Endothelial cell of umbilical vein (primary cell): ENCODE data around the gene PPIA. TPM values are rescaled to one million over a fixed set of nuclear protein-coding genes. Genes with fewer than 3 reads are reported as not detected.

Source experiments
- BruUV-seq: library from RNA; stranded (reverse); fragments of 400-500 nt; replicated peaks from 2 replicates; lab custom pipeline; 2021; lab: Mats Ljungman, UMichigan
- CTCF ChIA-PET: fragments of 300-600, 350-600 bp; sonication (Branson Sonifier 250); formaldehyde crosslinking; loops from one replicate; lab custom pipeline; 2021; ENCODE audit warnings: antibody characterized with exemption, inconsistent platforms; lab: Charles Lee
- POLR2A ChIA-PET: fragments of 300-600, 350-600 bp; sonication (Branson Sonifier 250); formaldehyde crosslinking; loops from one replicate; lab custom pipeline; 2021; ENCODE audit warnings: antibody characterized with exemption, inconsistent platforms; lab: Charles Lee
- DNase-seq: peaks from one replicate; pipeline ENCODE4 v3.0.0-alpha.2; 2011; ENCODE audit warnings: low read depth, low spot score
- FAIRE-seq: peaks from 2 replicates; lab custom pipeline; 2011; peaks lifted over from hg19 to GRCh38; lab: Jason Lieb, UNC
- H2AFZ ChIP-seq: 2 replicates; pipeline ENCODE4 v1.6.0; 2012; ENCODE audit warnings: low read depth, low read length, control low read depth, inconsistent platforms
- H3K27ac ChIP-seq: 2 replicates; pipeline ENCODE4 v1.5.1; 2011; ENCODE audit warnings: low read depth, mild to moderate bottlenecking, control low read depth, low read length, moderate library complexity; ENCODE audit not compliant: insufficient read depth
- H3K27me3 ChIP-seq, 2 experiments: 2 replicates each; pipeline versions ENCODE4 v1.6.0 to v1.6.1; 2011; ENCODE audit warnings: low read length in 2 of 2, mixed read lengths in 1 of 2; ENCODE audit not compliant: control insufficient read depth in 2 of 2, insufficient read depth in 2 of 2
- H3K36me3 ChIP-seq, 2 experiments: 2 replicates in 1 of 2; 3 replicates in 1 of 2; pipeline ENCODE4 v1.5.1; 2011; ENCODE audit warnings: low read length in 2 of 2, mild to moderate bottlenecking in 1 of 2, moderate library complexity in 1 of 2; ENCODE audit not compliant: control insufficient read depth in 2 of 2, insufficient read depth in 2 of 2; ENCODE audit errors: extremely low read depth in 1 of 2
- H3K4me1 ChIP-seq: 3 replicates; pipeline ENCODE4 v1.5.1; 2011; ENCODE audit warnings: mild to moderate bottlenecking, low read length; ENCODE audit not compliant: control insufficient read depth, insufficient read depth; ENCODE audit errors: extremely low read depth
- H3K4me2 ChIP-seq: 2 replicates; pipeline ENCODE4 v1.6.1; 2011; ENCODE audit warnings: low read length, control low read depth, mixed read lengths; ENCODE audit not compliant: insufficient read depth
- H3K4me3 ChIP-seq, 3 experiments: fragments of 200-600 bp in 1 of 3; sonication (generic), shearing (Covaris generic) in 1 of 3; replicated peaks in 1 of 3; 2 replicates each; pipeline ENCODE4 v1.5.1; 2011 to 2016; ENCODE audit warnings: control low read depth in 3 of 3, low read length in 3 of 3, mild to moderate bottlenecking in 2 of 3, inconsistent platforms in 1 of 3, low read depth in 1 of 3, moderate library complexity in 1 of 3; ENCODE audit not compliant: insufficient read depth in 1 of 3
- H3K79me2 ChIP-seq: 2 replicates; pipeline ENCODE4 v1.6.0; 2012; ENCODE audit warnings: low read length, inconsistent platforms; ENCODE audit not compliant: control insufficient read depth, insufficient read depth
- H3K9ac ChIP-seq: replicated peaks from 2 replicates; pipeline ENCODE3; 2011; ENCODE audit warnings: low read length, control low read depth; ENCODE audit not compliant: insufficient read depth; ENCODE audit errors: extremely low read depth
- H3K9me1 ChIP-seq: replicated peaks from 3 replicates; pipeline ENCODE4 v1.6.0; 2011; ENCODE audit warnings: mild to moderate bottlenecking, low read length; ENCODE audit not compliant: control insufficient read depth, insufficient read depth; ENCODE audit errors: extremely low read depth
- H3K9me3 ChIP-seq: replicated peaks from 2 replicates; pipeline ENCODE4 v1.5.1; 2012; ENCODE audit warnings: low read length, inconsistent platforms; ENCODE audit not compliant: control insufficient read depth, insufficient read depth
- H4K20me1 ChIP-seq: replicated peaks from 2 replicates; pipeline ENCODE3; 2011; ENCODE audit warnings: mild to moderate bottlenecking, low read length; ENCODE audit not compliant: control insufficient read depth, insufficient read depth; ENCODE audit errors: extremely low read depth
- EZH2 ChIP-seq: IDR thresholded peaks from 2 replicates; pipeline ENCODE4 v1.6.1; 2012; ENCODE audit warnings: borderline replicate concordance, low read depth, mild to moderate bottlenecking, moderate library complexity, low read length, inconsistent platforms; ENCODE audit not compliant: severe bottlenecking
- FOS ChIP-seq: IDR thresholded peaks from 2 replicates; pipeline ENCODE4 v1.6.1; 2011; ENCODE audit warnings: mild to moderate bottlenecking, low read length, moderate library complexity, borderline replicate concordance; ENCODE audit not compliant: insufficient read depth
- GATA2 ChIP-seq: IDR thresholded peaks from 2 replicates; pipeline ENCODE4 v1.7.0; 2011; ENCODE audit warnings: low read depth, mild to moderate bottlenecking, moderate library complexity, mixed read lengths, low read length; ENCODE audit not compliant: insufficient read length, insufficient read depth
- JUN ChIP-seq: IDR thresholded peaks from 2 replicates; pipeline ENCODE4 v1.6.1; 2011; ENCODE audit warnings: borderline replicate concordance, low read depth; ENCODE audit not compliant: insufficient read length, insufficient read depth
- MYC ChIP-seq: IDR thresholded peaks from one replicate; pipeline ENCODE4 v1.6.1; 2011; ENCODE audit warnings: mild to moderate bottlenecking, low read depth, low read length
- POLR2A ChIP-seq: IDR thresholded peaks from 2 replicates; pipeline ENCODE4 v1.6.1; 2012; ENCODE audit warnings: low read depth, mild to moderate bottlenecking, control low read depth, low read length
- POLR2AphosphoS5 ChIP-seq: IDR thresholded peaks from 2 replicates; pipeline ENCODE4 v1.6.1; 2012; ENCODE audit warnings: low read depth, mild to moderate bottlenecking, control low read depth, low read length, moderate library complexity; ENCODE audit not compliant: insufficient read depth
- dilution Hi-C: fragments of 300-500 bp; cut with MboI; formaldehyde crosslinking; loops from one replicate; pipeline ENCODE4 v1.15.0; 2019; ENCODE audit warnings: low sequenced_read_pairs; ENCODE audit not compliant: extremely low pct_ligation_motif_present
- intact Hi-C: fragments of 100-400 bp; cut with micrococcal nuclease; formaldehyde crosslinking; loops from one replicate; pipeline ENCODE4 v1.10.0; 2022
- polyA plus RNA-seq, 4 experiments: library from polyadenylated mRNA; depleted of rRNA in 3 of 4; stranded (reverse) in 3 of 4; unstranded in 1 of 4; fragments of >200 nt; gene quantifications; 2 replicates each; pipeline versions ENCODE4 v1.2.1 to v1.2.3, GENCODE V29; 2011 to 2012; ENCODE audit warnings: missing spikeins in 1 of 4
- total RNA-seq: library from RNA; stranded (reverse); gene quantifications from 2 replicates; pipeline ENCODE4 v1.2.3, GENCODE V29; 2021
- TF ChIP-seq, protein P1 (sequence below): IDR thresholded peaks from 2 replicates; pipeline ENCODE4 v1.6.1; 2011; ENCODE audit not compliant: insufficient read depth, insufficient read length
- TF ChIP-seq, protein P2 (sequence below), 2 donors: IDR thresholded peaks; 1 replicate in 1 of 2; 2 replicates in 1 of 2; pipeline ENCODE4 v1.5.1; 2011; ENCODE audit warnings: low read length in 2 of 2, mild to moderate bottlenecking in 2 of 2, moderate library complexity in 2 of 2, control low read depth in 1 of 2, inconsistent platforms in 1 of 2, low read depth in 1 of 2; ENCODE audit not compliant: insufficient read depth in 1 of 2; ENCODE audit errors: extremely low read depth in 1 of 2

Gene PPIA
- total and polyA plus RNA-seq, 2 donors (not counting 3 experiments of a cell fraction or from before 2014, with no cell fraction given): 2,602 to 5,159 TPM

DNA sequence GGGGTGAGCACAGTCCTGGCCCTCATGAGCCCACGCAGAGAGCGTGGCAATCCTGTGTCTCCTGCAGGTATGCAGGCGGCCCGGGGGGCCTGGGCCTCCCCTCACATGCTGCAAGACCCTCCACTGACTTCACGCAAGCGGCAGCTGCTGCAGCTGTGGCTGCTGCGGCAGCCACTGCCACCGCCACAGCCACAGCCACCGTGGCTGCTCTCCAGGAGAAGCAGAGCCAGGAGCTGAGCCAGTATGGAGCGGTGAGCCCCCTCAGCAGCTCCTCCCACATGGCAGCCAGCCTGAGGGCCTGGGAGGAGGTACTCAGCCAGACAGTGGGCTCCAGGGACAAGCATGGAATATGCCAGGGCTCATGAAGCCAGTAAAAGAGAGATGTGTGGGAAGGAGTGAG is 39.2 kb upstream of the PPIA start:
- no peak overlapping the region for H3K4me3 ChIP-seq
- no peaks in the 10 kb centered on the region for H3K9me1 ChIP-seq
- peaks cover 28% of the 10 kb centered on the region for H3K79me2 ChIP-seq
- H3K27ac ChIP-seq: no peak overlapping the region
- CTCF ChIA-PET: no interaction called here
- no TSS peak for BruUV-seq
- no peak overlapping the region for H3K4me2 ChIP-seq
- H3K9me3 ChIP-seq: no peaks in the 10 kb centered on the region
- dilution Hi-C loops (no loop called here), intact Hi-C loops (no loop called here)
- H3K36me3 ChIP-seq: peaks cover 6 to 44% of the 10 kb centered on the region in 2 experiments
- no peaks in the 10 kb centered on the region for H3K27me3 ChIP-seq
- no peak for DNase-seq
- no peak for FAIRE-seq
- H3K9ac ChIP-seq: no peak overlapping the region
- H3K4me1 ChIP-seq: no peaks in the 10 kb centered on the region
- H4K20me1 ChIP-seq: no peaks in the 10 kb centered on the region
- TF ChIP-seq MYC (no peak), POLR2AphosphoS5 (no peak), GATA2 (no peak), JUN (no peak), EZH2 (no peak), POLR2A (no peak), FOS (no peak)
- TF ChIP-seq, protein P1, sequence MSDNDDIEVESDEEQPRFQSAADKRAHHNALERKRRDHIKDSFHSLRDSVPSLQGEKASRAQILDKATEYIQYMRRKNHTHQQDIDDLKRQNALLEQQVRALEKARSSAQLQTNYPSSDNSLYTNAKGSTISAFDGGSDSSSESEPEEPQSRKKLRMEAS: no peak
- TF ChIP-seq, protein P2, sequence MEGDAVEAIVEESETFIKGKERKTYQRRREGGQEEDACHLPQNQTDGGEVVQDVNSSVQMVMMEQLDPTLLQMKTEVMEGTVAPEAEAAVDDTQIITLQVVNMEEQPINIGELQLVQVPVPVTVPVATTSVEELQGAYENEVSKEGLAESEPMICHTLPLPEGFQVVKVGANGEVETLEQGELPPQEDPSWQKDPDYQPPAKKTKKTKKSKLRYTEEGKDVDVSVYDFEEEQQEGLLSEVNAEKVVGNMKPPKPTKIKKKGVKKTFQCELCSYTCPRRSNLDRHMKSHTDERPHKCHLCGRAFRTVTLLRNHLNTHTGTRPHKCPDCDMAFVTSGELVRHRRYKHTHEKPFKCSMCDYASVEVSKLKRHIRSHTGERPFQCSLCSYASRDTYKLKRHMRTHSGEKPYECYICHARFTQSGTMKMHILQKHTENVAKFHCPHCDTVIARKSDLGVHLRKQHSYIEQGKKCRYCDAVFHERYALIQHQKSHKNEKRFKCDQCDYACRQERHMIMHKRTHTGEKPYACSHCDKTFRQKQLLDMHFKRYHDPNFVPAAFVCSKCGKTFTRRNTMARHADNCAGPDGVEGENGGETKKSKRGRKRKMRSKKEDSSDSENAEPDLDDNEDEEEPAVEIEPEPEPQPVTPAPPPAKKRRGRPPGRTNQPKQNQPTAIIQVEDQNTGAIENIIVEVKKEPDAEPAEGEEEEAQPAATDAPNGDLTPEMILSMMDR (IDR thresholded peaks at IDR 0.05; ENCODE audit: extremely low read depth in 1 of 2, insufficient read depth in 1 of 2, low read depth in 1 of 2, low read length in 2 of 2): no peak
- POLR2A ChIA-PET: no interaction called here
- H2AFZ ChIP-seq: no peak overlapping the region
